H9 (cell line): ENCODE results near the gene CNPY2. TPM values are rescaled to one million over a fixed set of nuclear protein-coding genes. Genes with fewer than 3 reads are reported as not detected.

Source experiments
- DNase-seq: peaks from one replicate; pipeline ENCODE4 v3.0.0-alpha.2; 2017
- H2AFZ ChIP-seq: one replicate; pipeline ENCODE4 v1.6.1; 2013; ENCODE audit warnings: mild to moderate bottlenecking, low read length, control low read depth, moderate library complexity
- H2AK5ac ChIP-seq: 2 replicates; pipeline ENCODE4 v1.6.1; 2013; ENCODE audit warnings: low read length, control low read depth, mixed read lengths; ENCODE audit not compliant: insufficient read length
- H2BK120ac ChIP-seq: one replicate; pipeline ENCODE4 v1.6.1; 2013; ENCODE audit warnings: low read depth, mild to moderate bottlenecking, low read length, control low read depth, inconsistent platforms; ENCODE audit not compliant: poor library complexity, severe bottlenecking
- H2BK12ac ChIP-seq: 2 replicates; pipeline ENCODE4 v1.6.1; 2013; ENCODE audit warnings: low read length, control low read depth, mixed read lengths, low read depth; ENCODE audit not compliant: insufficient read length
- H2BK15ac ChIP-seq: 2 replicates; pipeline ENCODE4 v1.6.1; 2013; ENCODE audit warnings: low read depth, low read length, control low read depth
- H2BK20ac ChIP-seq: one replicate; pipeline ENCODE4 v1.6.1; 2013; ENCODE audit warnings: low read depth, mild to moderate bottlenecking, low read length, control low read depth, inconsistent platforms; ENCODE audit not compliant: poor library complexity, severe bottlenecking
- H2BK5ac ChIP-seq: 2 replicates; pipeline ENCODE4 v1.6.1; 2013; ENCODE audit warnings: low read length, control low read depth, mixed read lengths; ENCODE audit not compliant: insufficient read length
- H3K14ac ChIP-seq: 2 replicates; pipeline ENCODE4 v1.6.1; 2013; ENCODE audit warnings: low read length, control low read depth; ENCODE audit not compliant: insufficient read depth
- H3K18ac ChIP-seq: 2 replicates; pipeline ENCODE4 v1.6.1; 2013; ENCODE audit warnings: low read depth, mild to moderate bottlenecking, mixed read lengths, low read length, control low read depth; ENCODE audit not compliant: insufficient read length
- H3K23ac ChIP-seq: 2 replicates; pipeline ENCODE4 v1.6.1; 2013; ENCODE audit warnings: low read length, control low read depth, mixed read lengths, low read depth; ENCODE audit not compliant: insufficient read length
- H3K23me2 ChIP-seq: 2 replicates; pipeline ENCODE4 v1.6.1; 2013; ENCODE audit warnings: low read depth, mild to moderate bottlenecking, mixed read lengths, low read length, control low read depth; ENCODE audit not compliant: insufficient read length, poor library complexity, severe bottlenecking
- H3K27ac ChIP-seq: 2 replicates; pipeline ENCODE4 v1.5.1; 2013; ENCODE audit warnings: low read length, control low read depth, mixed read lengths, low read depth; ENCODE audit not compliant: insufficient read length
- H3K27me3 ChIP-seq: 2 replicates; pipeline ENCODE4 v1.6.1; 2013; ENCODE audit warnings: low read length, control low read depth, inconsistent platforms; ENCODE audit not compliant: insufficient read depth
- H3K4ac ChIP-seq: 2 replicates; pipeline ENCODE4 v1.6.1; 2013; ENCODE audit warnings: low read depth, mild to moderate bottlenecking, control low read depth, inconsistent platforms, low read length, moderate library complexity
- H3K4me1 ChIP-seq: 2 replicates; pipeline ENCODE4 v1.6.1; 2013; ENCODE audit warnings: low read length, control low read depth, inconsistent platforms; ENCODE audit not compliant: insufficient read depth
- H3K4me2 ChIP-seq: 2 replicates; pipeline ENCODE4 v1.6.1; 2013; ENCODE audit warnings: low read length, control low read depth, mixed read lengths; ENCODE audit not compliant: insufficient read length, insufficient read depth
- H3K56ac ChIP-seq: 2 replicates; pipeline ENCODE4 v1.6.1; 2013; ENCODE audit warnings: low read depth, mild to moderate bottlenecking, mixed read lengths, low read length, control low read depth; ENCODE audit not compliant: insufficient read length
- H3K79me1 ChIP-seq: 2 replicates; pipeline ENCODE4 v1.6.1; 2013; ENCODE audit warnings: low read depth, mild to moderate bottlenecking, moderate library complexity, low read length, control low read depth, inconsistent platforms; ENCODE audit not compliant: insufficient read depth, poor library complexity, severe bottlenecking
- H3K79me2 ChIP-seq: 2 replicates; pipeline ENCODE4 v1.6.1; 2013; ENCODE audit warnings: low read length, control low read depth, inconsistent platforms; ENCODE audit not compliant: insufficient read depth
- H3K9ac ChIP-seq: 2 replicates; pipeline ENCODE4 v1.6.1; 2013; ENCODE audit warnings: low read length, control low read depth, mixed read lengths; ENCODE audit not compliant: insufficient read length; ENCODE audit errors: extremely low read depth
- H3K9me3 ChIP-seq: one replicate; pipeline ENCODE4 v1.6.1; 2013; ENCODE audit warnings: low read depth, low read length, inconsistent platforms; ENCODE audit not compliant: control insufficient read depth
- H3T11ph ChIP-seq: one replicate; pipeline ENCODE4 v1.6.1; 2013; ENCODE audit warnings: mild to moderate bottlenecking, low read length, control low read depth, inconsistent platforms
- H4K20me1 ChIP-seq: one replicate; pipeline ENCODE4 v1.6.1; 2013; ENCODE audit not compliant: control insufficient read depth, insufficient read length, insufficient read depth
- H4K5ac ChIP-seq: 2 replicates; pipeline ENCODE4 v1.6.1; 2013; ENCODE audit warnings: low read depth, mild to moderate bottlenecking, mixed read lengths, low read length, control low read depth; ENCODE audit not compliant: insufficient read length
- H4K8ac ChIP-seq: replicated peaks from 2 replicates; pipeline ENCODE4 v1.6.1; 2013; ENCODE audit warnings: low read length, control low read depth, mixed read lengths, low read depth; ENCODE audit not compliant: insufficient read length
- H4K91ac ChIP-seq: 2 replicates; pipeline ENCODE4 v1.6.1; 2013; ENCODE audit warnings: low read depth, mild to moderate bottlenecking, moderate library complexity, mixed read lengths, low read length, control low read depth; ENCODE audit not compliant: insufficient read length
- H3K27ac Mint-ChIP-seq, 3 experiments: 2 replicates in 2 of 3; 3 replicates in 1 of 3; pipeline ENCODE4 v1.8.0; 2020 to 2021; ENCODE audit warnings: mixed read lengths in 3 of 3, mild to moderate bottlenecking in 1 of 3, moderate library complexity in 1 of 3
- H3K27me3 Mint-ChIP-seq: 2 replicates; pipeline ENCODE4 v1.8.0; 2021; ENCODE audit warnings: low read depth, mild to moderate bottlenecking, moderate library complexity, mixed read lengths
- H3K36me3 Mint-ChIP-seq, 3 experiments: 2 replicates in 2 of 3; 3 replicates in 1 of 3; pipeline ENCODE4 v1.8.0; 2020 to 2021; ENCODE audit warnings: low read depth in 3 of 3, mixed read lengths in 3 of 3; ENCODE audit not compliant: insufficient read depth in 1 of 3
- H3K4me1 Mint-ChIP-seq, 2 experiments: 2 replicates each; pipeline ENCODE4 v1.8.0; 2020; ENCODE audit warnings: mixed read lengths in 2 of 2
- H3K4me3 Mint-ChIP-seq, 2 experiments: 2 replicates in 1 of 2; 3 replicates in 1 of 2; pipeline ENCODE4 v1.8.0; 2020 to 2021; ENCODE audit warnings: mild to moderate bottlenecking in 2 of 2, mixed read lengths in 2 of 2, moderate library complexity in 1 of 2
- H3K9me3 Mint-ChIP-seq, 2 experiments: 2 replicates in 1 of 2; 3 replicates in 1 of 2; pipeline ENCODE4 v1.8.0; 2020; ENCODE audit warnings: mild to moderate bottlenecking in 2 of 2, mixed read lengths in 2 of 2, moderate library complexity in 1 of 2
- WGBS: extraction: QIAGEN DNeasy Blood & Tissue Kit; methylation state at CpG from one replicate; pipeline ENCODE4 v1.1.7; 2013; ENCODE audit warnings: missing lambda C conversion rate, low lambda C conversion rate, mixed read lengths; ENCODE audit not compliant: insufficient read length; ENCODE audit errors: extremely low coverage; 5-methylcytosine and 5-hydroxymethylcytosine counted together
- total RNA-seq: library from RNA; stranded (reverse); gene quantifications from 2 replicates; pipeline ENCODE4 v1.2.1, GENCODE V29; 2021
- TF ChIP-seq, protein P1 (sequence below): fragments of 200-600 bp; sonication (generic); conservative IDR thresholded peaks from 3 replicates; pipeline ENCODE4 v1.8.0; 2021; ENCODE audit warnings: antibody characterized with exemption, mild to moderate bottlenecking

Gene CNPY2
- total RNA-seq, 1 experiment from 2014 or later = 221 TPM

GRCh38 chr12:56332512-56333196 lies 16.9 kb upstream of the CNPY2 start:
- Histone ChIP-seq H2AK5ac (no peak overlapping the region), H3K79me2 (no peaks in the 10 kb centered on the region), H2BK12ac (no peak overlapping the region), H4K8ac (peak overlapping the region; percentile 28), H3K23ac (no peak overlapping the region), H3K9ac (peak overlapping the region; percentile 81), H3K4me2 (peak overlapping the region; percentile 68), H3T11ph (no peak overlapping the region), H2BK120ac (no peak overlapping the region), H2AFZ (no peak overlapping the region), H3K27ac (peak overlapping the region; percentile 81), H2BK5ac (no peak overlapping the region), H4K5ac (peak overlapping the region; percentile 66), H4K91ac (no peak overlapping the region), H3K23me2 (peaks cover 9% of the 10 kb centered on the region), H3K79me1 (no peaks in the 10 kb centered on the region), H3K27me3 (no peaks in the 10 kb centered on the region), H3K9me3 (no peaks in the 10 kb centered on the region), H3K14ac (peak overlapping the region; percentile 3; the same call in 1 of the 2 replicates), H3K4ac (no peak overlapping the region), H3K56ac (no peak overlapping the region), H4K20me1 (no peaks in the 10 kb centered on the region), H2BK20ac (no peak overlapping the region), H2BK15ac (no peak overlapping the region), H3K4me1 (peaks cover 4% of the 10 kb centered on the region; the same call in 1 of the 2 replicates), H3K18ac (peak overlapping the region; percentile 58)
- H3K4me1 Mint-ChIP-seq = peaks cover 24 to 25% of the 10 kb centered on the region in 2 experiments
- H3K27me3 Mint-ChIP-seq = no peaks in the 10 kb centered on the region; the same call in none of the 2 replicates
- TF ChIP-seq, protein P1, sequence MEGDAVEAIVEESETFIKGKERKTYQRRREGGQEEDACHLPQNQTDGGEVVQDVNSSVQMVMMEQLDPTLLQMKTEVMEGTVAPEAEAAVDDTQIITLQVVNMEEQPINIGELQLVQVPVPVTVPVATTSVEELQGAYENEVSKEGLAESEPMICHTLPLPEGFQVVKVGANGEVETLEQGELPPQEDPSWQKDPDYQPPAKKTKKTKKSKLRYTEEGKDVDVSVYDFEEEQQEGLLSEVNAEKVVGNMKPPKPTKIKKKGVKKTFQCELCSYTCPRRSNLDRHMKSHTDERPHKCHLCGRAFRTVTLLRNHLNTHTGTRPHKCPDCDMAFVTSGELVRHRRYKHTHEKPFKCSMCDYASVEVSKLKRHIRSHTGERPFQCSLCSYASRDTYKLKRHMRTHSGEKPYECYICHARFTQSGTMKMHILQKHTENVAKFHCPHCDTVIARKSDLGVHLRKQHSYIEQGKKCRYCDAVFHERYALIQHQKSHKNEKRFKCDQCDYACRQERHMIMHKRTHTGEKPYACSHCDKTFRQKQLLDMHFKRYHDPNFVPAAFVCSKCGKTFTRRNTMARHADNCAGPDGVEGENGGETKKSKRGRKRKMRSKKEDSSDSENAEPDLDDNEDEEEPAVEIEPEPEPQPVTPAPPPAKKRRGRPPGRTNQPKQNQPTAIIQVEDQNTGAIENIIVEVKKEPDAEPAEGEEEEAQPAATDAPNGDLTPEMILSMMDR = no peak
- DNase-seq = no peak
- WGBS = no CpG with 5 or more reads among the region's 11 CpGs
- H3K4me3 Mint-ChIP-seq = peak overlapping the region; percentile 82 to 91
- peak overlapping the region; percentile 99; a peak in 6 of 7 replicates for H3K27ac Mint-ChIP-seq
- peaks cover 0 to 8% (median 3%) of the 10 kb centered on the region in 3 experiments; a peak in 3 of 7 replicates for H3K36me3 Mint-ChIP-seq
- no peaks in the 10 kb centered on the region for H3K9me3 Mint-ChIP-seq
